ENCODE measurements around the gene ABCA9.
A peak's percentile ranks its signal among the peaks of the same experiment; 100 is the strongest.

DNA sequence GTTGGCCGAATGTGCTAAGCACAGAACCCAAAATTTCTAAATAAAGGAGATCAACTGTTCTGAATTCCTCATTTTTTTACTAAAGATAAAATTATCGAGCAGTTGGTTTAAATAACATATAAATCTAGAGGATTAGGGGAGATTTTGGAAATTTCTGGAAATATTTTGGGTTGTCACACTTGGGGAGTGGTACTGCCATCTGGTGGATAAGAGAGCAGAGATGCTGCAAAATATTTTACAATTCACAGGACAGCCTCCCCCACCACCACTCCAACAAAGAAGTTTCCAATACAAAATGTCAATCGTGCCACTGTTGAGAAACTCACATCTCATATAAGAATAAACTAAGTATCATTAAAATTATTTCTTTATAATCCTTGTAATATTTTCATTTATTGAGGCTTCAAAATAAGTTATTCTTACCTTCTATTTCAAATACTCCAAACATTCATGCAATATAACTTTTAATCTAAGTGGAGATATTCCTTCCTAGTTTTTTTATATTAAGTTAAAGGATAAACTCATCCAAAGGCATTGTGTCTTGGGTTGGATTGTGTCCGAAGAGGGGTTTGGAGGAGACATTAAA is 88.5 kb downstream of the ABCA9 start:
- TF ChIP-seq MAFK (IDR thresholded peaks at IDR 0.05; ENCODE audit: partially characterized antibody) (no peak), HDAC2 (IDR thresholded peaks at IDR 0.05) (no peak), EP300 (IDR thresholded peaks at IDR 0.05) (no peak), POLR2A (IDR thresholded peaks at IDR 0.05; ENCODE audit: low read length) (no peak), HOXB13 (CRISPR knock-in tag; IDR thresholded peaks at IDR 0.05; ENCODE audit: low read depth) (no peak), TP53 (CRISPR knock-in tag; IDR thresholded peaks at IDR 0.05) (no peak)
- TF ChIP-seq, protein P1, sequence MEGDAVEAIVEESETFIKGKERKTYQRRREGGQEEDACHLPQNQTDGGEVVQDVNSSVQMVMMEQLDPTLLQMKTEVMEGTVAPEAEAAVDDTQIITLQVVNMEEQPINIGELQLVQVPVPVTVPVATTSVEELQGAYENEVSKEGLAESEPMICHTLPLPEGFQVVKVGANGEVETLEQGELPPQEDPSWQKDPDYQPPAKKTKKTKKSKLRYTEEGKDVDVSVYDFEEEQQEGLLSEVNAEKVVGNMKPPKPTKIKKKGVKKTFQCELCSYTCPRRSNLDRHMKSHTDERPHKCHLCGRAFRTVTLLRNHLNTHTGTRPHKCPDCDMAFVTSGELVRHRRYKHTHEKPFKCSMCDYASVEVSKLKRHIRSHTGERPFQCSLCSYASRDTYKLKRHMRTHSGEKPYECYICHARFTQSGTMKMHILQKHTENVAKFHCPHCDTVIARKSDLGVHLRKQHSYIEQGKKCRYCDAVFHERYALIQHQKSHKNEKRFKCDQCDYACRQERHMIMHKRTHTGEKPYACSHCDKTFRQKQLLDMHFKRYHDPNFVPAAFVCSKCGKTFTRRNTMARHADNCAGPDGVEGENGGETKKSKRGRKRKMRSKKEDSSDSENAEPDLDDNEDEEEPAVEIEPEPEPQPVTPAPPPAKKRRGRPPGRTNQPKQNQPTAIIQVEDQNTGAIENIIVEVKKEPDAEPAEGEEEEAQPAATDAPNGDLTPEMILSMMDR (IDR thresholded peaks at IDR 0.05): peak; percentile 83

Measured in A549 (cell line).